Stomach (tissue), 19 donors: ENCODE data around the gene RND2. TPM values are rescaled to one million over a fixed set of nuclear protein-coding genes. Genes with fewer than 3 reads are reported as not detected.
"Not testable (repeated sequence)": the region's sequence is repeated elsewhere in the genome, so short reads cannot be mapped to it uniquely, and the experiment has no call there.

Experiments
- DNase-seq, 2 donors: peaks; one replicate each; pipeline versions ENCODE4 v3.0.0 to v3.0.0-alpha.2; 2013 to 2019
- H3K27ac ChIP-seq, 5 donors: fragments of 200-600 bp in 4 of 5; sonication (generic) in 4 of 5; one replicate each; pipeline ENCODE4 v1.5.1; 2013 to 2019; ENCODE audit warnings: mild to moderate bottlenecking in 1 of 5, moderate library complexity in 1 of 5
- H3K27me3 ChIP-seq, 3 donors: fragments of 200-600 bp; sonication (generic); one replicate each; pipeline ENCODE4 v1.5.1; 2017 to 2019; ENCODE audit warnings: mixed run types in 1 of 3
- H3K36me3 ChIP-seq, 4 donors: fragments of 200-600 bp; sonication (generic); 1 replicate in 3 of 4; 2 replicates in 1 of 4; pipeline ENCODE4 v1.5.1; 2016 to 2019
- H3K4me1 ChIP-seq, 4 donors: fragments of 200-600 bp; sonication (generic); one replicate each; pipeline ENCODE4 v1.5.1; 2016 to 2019
- H3K4me3 ChIP-seq, 4 donors: fragments of 200-600 bp; sonication (generic) in 3 of 4; one replicate each; pipeline ENCODE4 v1.5.1; 2016 to 2019; ENCODE audit warnings: mild to moderate bottlenecking in 1 of 4
- H3K9me3 ChIP-seq, 4 donors: fragments of 200-600 bp; sonication (generic); one replicate each; pipeline ENCODE4 v1.5.1; 2016 to 2019
- CTCF ChIP-seq, 7 experiments: fragments of 450-650 bp in 4 of 7; fragments of 200-600 bp in 3 of 7; sonication (generic) in 3 of 7; IDR thresholded peaks; one replicate each; pipeline ENCODE4 v1.5.1; 2016 to 2019; ENCODE audit warnings: antibody characterized with exemption in 7 of 7, control low read depth in 2 of 7, mild to moderate bottlenecking in 1 of 7
- EP300 ChIP-seq: sonication (generic); formaldehyde crosslinking; IDR thresholded peaks from one replicate; pipeline ENCODE4 v1.6.1; 2017; ENCODE audit warnings: antibody characterized with exemption
- POLR2A ChIP-seq, 4 donors: fragments of 450-650 bp; IDR thresholded peaks; one replicate each; pipeline ENCODE4 v1.6.1; 2016; ENCODE audit warnings: antibody characterized with exemption in 4 of 4, control low read depth in 2 of 4, mild to moderate bottlenecking in 1 of 4, moderate library complexity in 1 of 4
- POLR2AphosphoS5 ChIP-seq, 3 donors: sonication (generic); formaldehyde crosslinking; IDR thresholded peaks; one replicate each; pipeline ENCODE4 v1.6.1; 2016; ENCODE audit warnings: antibody characterized with exemption in 3 of 3
- WGBS, 5 donors: extraction: QIAGEN DNeasy Blood & Tissue Kit in 3 of 5; methylation state at CpG; one replicate each; pipeline versions ENCODE4 v1.1.5 to v1.1.7; 2013 to 2018; 5-methylcytosine and 5-hydroxymethylcytosine counted together
- intact Hi-C: fragments of 100-400 bp; cut with DNase I; formaldehyde crosslinking; loops from one replicate; pipeline ENCODE4 v1.15.1; 2023; ENCODE audit warnings: low total_unique reads
- long read RNA-seq, 10 donors: transcript quantifications; one replicate each; lab custom pipeline, GENCODE V29; 2026
- polyA plus RNA-seq, 3 donors: library from polyadenylated mRNA; stranded (reverse); fragments of 200-250 nt; gene quantifications; one replicate each; pipeline ENCODE4 v1.2.3, GENCODE V29; 2013
- total RNA-seq, 5 donors: library from RNA; depleted of rRNA; stranded (reverse); fragments of >200 nt; gene quantifications; one replicate each; pipeline versions ENCODE4 v1.1.0 to v1.2.3, GENCODE V29; 2014 to 2016
- donor health status: healthy with polysubstance abuse.
- donor health status: Bipolar disorder and iron deficiency.
- donor health status: healthy.

Gene RND2
- total RNA-seq (1 to 10 TPM in 3 of 5 donors, under 1 TPM in 1, not detected in 1; 0.37 to 5.8 (median 2.1) TPM), polyA plus RNA-seq (1 to 10 TPM in 2 of 3 donors, under 1 TPM in 1; 0.50 to 1.2 (median 1.2) TPM)
- long read RNA-seq, donor 1, full-length matches to known transcripts: 1 of 1 reads
- long read RNA-seq, donor 1, partial matches to known transcripts: 0 of 1 reads
- long read RNA-seq, donor 1, other reads (novel, unspliced or antisense): 0 of 1 reads
- long read RNA-seq, donor 2, full-length matches to known transcripts: 3 of 3 reads
- long read RNA-seq, donor 2, partial matches to known transcripts: 0 of 3 reads
- long read RNA-seq, donor 2, other reads (novel, unspliced or antisense): 0 of 3 reads
- long read RNA-seq, donor 3: 0 reads
- long read RNA-seq, donor 4: 0 reads
- long read RNA-seq, donor 5, full-length matches to known transcripts: 2 of 2 reads
- long read RNA-seq, donor 5, partial matches to known transcripts: 0 of 2 reads
- long read RNA-seq, donor 5, other reads (novel, unspliced or antisense): 0 of 2 reads
- long read RNA-seq, donor 6, full-length matches to known transcripts: 5 of 5 reads
- long read RNA-seq, donor 6, partial matches to known transcripts: 0 of 5 reads
- long read RNA-seq, donor 6, other reads (novel, unspliced or antisense): 0 of 5 reads
- long read RNA-seq, donor 7, full-length matches to known transcripts: 2 of 2 reads
- long read RNA-seq, donor 7, partial matches to known transcripts: 0 of 2 reads
- long read RNA-seq, donor 7, other reads (novel, unspliced or antisense): 0 of 2 reads
- long read RNA-seq, donor 8, full-length matches to known transcripts: 1 of 1 reads
- long read RNA-seq, donor 8, partial matches to known transcripts: 0 of 1 reads
- long read RNA-seq, donor 8, other reads (novel, unspliced or antisense): 0 of 1 reads
- long read RNA-seq, donor 9: 0 reads
- long read RNA-seq, donor 10: 0 reads

DNA sequence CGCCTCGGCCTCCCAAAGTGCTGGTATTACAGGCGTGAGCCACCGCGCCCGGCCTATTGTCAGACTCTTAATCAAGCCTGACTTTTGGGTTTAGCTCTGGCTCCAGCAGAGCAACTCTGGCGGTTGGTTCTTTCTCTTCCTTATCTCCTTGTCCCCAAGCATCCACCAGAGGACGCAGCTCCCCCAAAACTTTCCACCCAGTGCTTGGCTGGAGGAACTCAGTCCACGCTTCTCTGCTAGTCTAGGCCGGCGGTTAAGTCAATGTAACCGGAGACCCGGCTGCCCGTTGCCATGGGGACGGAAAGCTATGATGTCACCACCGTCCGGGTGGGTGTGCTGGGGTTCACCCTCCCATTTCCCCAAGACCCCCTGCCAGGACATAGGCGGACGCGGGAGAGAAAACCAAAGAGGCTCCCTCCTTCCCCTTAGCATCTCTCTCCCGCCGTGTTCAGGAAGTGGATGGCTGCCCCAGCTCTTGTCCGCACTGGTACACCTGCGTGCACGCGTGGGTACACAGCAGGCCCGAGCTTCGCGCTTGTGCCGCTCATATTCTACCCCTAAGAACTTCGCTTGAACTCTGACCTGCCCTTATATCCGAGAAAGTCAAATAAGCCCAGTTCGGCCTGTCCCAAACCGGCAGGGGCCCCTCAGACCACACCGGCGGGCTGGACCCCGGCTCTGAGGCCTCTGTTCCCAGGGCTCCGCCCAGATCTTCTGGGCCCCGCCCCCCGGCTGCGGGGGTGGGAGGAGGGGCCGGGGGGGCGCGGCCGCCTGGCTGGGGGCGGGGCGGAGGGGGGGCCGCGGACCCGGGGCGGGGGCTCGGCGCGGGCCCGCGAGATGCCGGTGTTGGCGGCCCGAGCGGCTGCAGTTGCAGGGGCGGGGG, at the start of gene RND2:
Gene RND2 (plus strand): TSS at position 825 of the 883 bp plus-strand sequence. CDS start 117 bp downstream, outside the sequence.
- no peaks in the 10 kb centered on the region for H3K36me3 ChIP-seq
- H3K4me1 ChIP-seq: peaks cover 24 to 46% (median 39%) of the 10 kb centered on the region in 4 donors
- no peaks in the 10 kb centered on the region for H3K27me3 ChIP-seq
- TF ChIP-seq POLR2A (IDR thresholded peaks at IDR 0.05) (no peak), EP300 (no peak), POLR2AphosphoS5 (IDR thresholded peaks at IDR 0.05) (peak in 2 of 3 donors; percentile 27 to 45), CTCF (IDR thresholded peaks at IDR 0.05) (peak in 5 of 7 experiments; percentile 33 to 71 (median 60))
- intact Hi-C loops: loop anchor here (10.0 kb wide), 1 partner anchor 100 kb away; the partner anchor contains the start of gene BRCA1
- peak within 1 kb of the TSS; percentile 49 to 84 (median 71) for H3K27ac ChIP-seq
- peak; percentile 76 to 97 for DNase-seq
- H3K4me3 ChIP-seq: peak within 1 kb of the TSS; percentile 49 to 59 (median 52)
- 0 to 1% (median 1%) methylated on average over 17 to 61 of the region's 61 CpGs for WGBS, 5 donors
- no peaks in the 10 kb centered on the region for H3K9me3 ChIP-seq

DNA sequence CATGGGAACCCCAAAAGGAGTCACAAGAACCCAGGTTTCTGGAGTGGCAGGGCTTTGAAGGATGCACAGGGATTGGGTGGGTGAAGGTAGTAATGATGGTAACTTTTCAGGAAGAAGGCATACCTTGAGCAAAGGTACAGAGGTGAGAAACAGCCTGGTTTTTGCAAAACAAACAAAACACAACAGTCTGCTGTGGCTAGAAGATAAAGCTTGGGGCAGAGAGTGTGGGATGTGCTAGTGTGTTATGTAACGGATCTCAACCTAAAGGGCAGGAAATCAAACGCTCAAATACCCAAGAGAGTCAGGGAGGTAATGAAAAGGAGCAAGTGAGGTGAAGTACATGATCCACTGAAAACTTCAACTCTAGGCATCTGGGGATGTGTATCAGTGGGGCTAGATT, 49.8 kb upstream of the RND2 start:
- no peak overlapping the region for H3K27ac ChIP-seq
- no peak overlapping the region for H3K4me3 ChIP-seq
- TF ChIP-seq EP300: no peak
- no peak for TF ChIP-seq POLR2AphosphoS5 (IDR thresholded peaks at IDR 0.05)
- no peak for TF ChIP-seq CTCF (IDR thresholded peaks at IDR 0.05)
- no peak for TF ChIP-seq POLR2A (IDR thresholded peaks at IDR 0.05)
- H3K4me1 ChIP-seq: peaks cover 7 to 16% (median 11%) of the 10 kb centered on the region in 4 donors
- intact Hi-C loops: no loop called here
- no peaks in the 10 kb centered on the region for H3K9me3 ChIP-seq
- 26 to 54% (median 28%) methylated on average over 2 of the region's 2 CpGs for WGBS, 5 donors
- H3K27me3 ChIP-seq: no peaks in the 10 kb centered on the region
- no peak for DNase-seq
- no peaks in the 10 kb centered on the region for H3K36me3 ChIP-seq

DNA sequence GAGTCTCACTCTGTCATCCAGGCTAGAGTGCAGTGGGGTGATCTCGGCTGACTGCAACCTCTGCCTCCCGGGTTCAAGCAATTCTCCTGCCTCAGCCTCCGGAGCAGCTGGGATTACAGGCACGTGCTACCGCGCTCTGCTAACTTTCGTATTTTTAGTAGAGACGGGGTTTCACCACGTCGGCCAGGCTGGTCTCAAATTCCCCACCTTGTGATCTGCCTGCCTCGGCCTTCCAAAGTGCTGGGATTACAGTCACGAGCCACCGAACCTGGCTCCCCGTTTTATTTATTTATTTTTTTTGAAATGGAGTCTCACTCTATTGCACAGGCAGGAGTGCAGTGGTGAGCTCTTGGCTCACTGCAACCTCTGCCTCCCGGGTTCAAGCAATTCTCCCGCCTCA, 49.3 kb upstream of the RND2 start:
- H3K4me3 ChIP-seq, H3K9me3 ChIP-seq, DNase-seq, H3K27me3 ChIP-seq, H3K27ac ChIP-seq, intact Hi-C loops, H3K36me3 ChIP-seq: not testable (repeated sequence)
- 86 to 92% (median 90%) methylated on average over 16 of the region's 16 CpGs for WGBS, 5 donors
- peaks cover 8 to 16% (median 11%) of the 10 kb centered on the region in 4 donors for H3K4me1 ChIP-seq

DNA sequence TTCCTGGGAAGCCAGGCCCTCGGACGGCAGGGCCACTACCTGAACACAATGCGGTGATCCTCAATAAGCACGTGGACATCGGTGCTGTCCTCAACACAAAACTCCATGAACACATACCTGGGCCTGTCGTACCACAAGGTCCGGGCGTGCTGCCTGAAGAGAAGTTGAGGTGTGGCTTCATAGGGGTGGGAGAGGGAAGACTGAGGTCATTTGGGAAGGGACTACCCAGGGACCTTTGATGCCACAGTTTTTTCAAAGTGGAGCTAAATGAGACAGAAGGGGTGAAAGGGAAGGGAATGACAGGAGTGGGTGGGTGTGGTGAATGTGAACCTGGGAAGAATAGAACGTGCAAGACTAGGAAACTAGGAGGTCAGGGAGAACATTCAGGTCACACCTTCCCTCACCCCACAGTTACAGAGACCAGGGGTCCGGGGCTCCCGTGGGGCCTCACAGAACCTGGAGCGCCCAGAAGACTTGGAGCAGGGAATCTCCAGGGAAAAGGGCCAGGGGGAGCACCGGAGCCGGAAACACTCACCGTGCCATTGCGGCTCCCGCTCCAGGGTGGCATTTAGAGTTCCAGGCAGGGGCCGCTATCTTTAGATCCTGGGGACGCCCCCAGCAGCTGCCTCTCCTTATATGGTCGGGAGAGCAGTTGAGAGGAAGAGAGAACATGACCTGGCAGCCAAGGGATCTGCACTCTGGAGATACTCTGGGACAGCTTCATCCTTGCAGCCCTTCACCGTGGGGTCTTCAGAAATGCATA, 45.3 kb upstream of the RND2 start, which contains the start of gene PTGES3L:
Gene PTGES3L (minus strand): TSS at position 570 of the 763 bp plus-strand sequence. CDS start 27 bp downstream, at position 543.
- 33 to 37% (median 33%) methylated on average over 21 of the region's 21 CpGs for WGBS, 5 donors
- H3K27me3 ChIP-seq: no peaks in the 10 kb centered on the region
- intact Hi-C loops: no loop called here

More for the DNA sequence above, 45.3 kb upstream of the RND2 start, which contains the start of gene PTGES3L:
- TF ChIP-seq EP300: no peak
- no peak for TF ChIP-seq POLR2A (IDR thresholded peaks at IDR 0.05)
- no peak for TF ChIP-seq CTCF (IDR thresholded peaks at IDR 0.05)
- no peak for TF ChIP-seq POLR2AphosphoS5 (IDR thresholded peaks at IDR 0.05)
- Histone ChIP-seq H3K4me1 (peaks cover 19 to 52% (median 40%) of the 10 kb centered on the region in 4 donors), H3K4me3 (peak within 1 kb of the TSS; percentile 83 to 97 (median 93)), H3K9me3 (no peaks in the 10 kb centered on the region), H3K36me3 (peaks cover 0 to 8% (median 0%) of the 10 kb centered on the region in 4 donors), H3K27ac (peak within 1 kb of the TSS; percentile 90 to 93 (median 91))
- peak in 1 of 2 donors; percentile 80 for DNase-seq
